Mesendoderm (in vitro differentiated cells): Measurements from ENCODE around the gene SPG7.

Experiments used
- DNase-seq: peaks from one replicate; pipeline ENCODE4 v3.0.0; 2013
- H2AK5ac ChIP-seq: 2 replicates; pipeline ENCODE4 v1.6.1; 2013; ENCODE audit warnings: low read length, inconsistent platforms
- H2BK120ac ChIP-seq: 2 replicates; pipeline ENCODE4 v1.6.1; 2013; ENCODE audit warnings: low read depth, mild to moderate bottlenecking, low read length, moderate library complexity, mixed read lengths
- H2BK15ac ChIP-seq: replicated peaks from 2 replicates; pipeline ENCODE4 v1.6.1; 2013; ENCODE audit warnings: low read depth, mild to moderate bottlenecking, moderate library complexity
- H2BK5ac ChIP-seq: 2 replicates; pipeline ENCODE4 v1.6.1; 2013; ENCODE audit warnings: low read length, inconsistent platforms
- H3K18ac ChIP-seq: 2 replicates; pipeline ENCODE4 v1.6.1; 2013; ENCODE audit warnings: mild to moderate bottlenecking, low read length, mixed read lengths
- H3K23ac ChIP-seq: one replicate; pipeline ENCODE4 v1.6.1; 2013; ENCODE audit warnings: low read length
- H3K27ac ChIP-seq: 2 replicates; pipeline ENCODE4 v1.5.1; 2013; ENCODE audit warnings: low read depth, mild to moderate bottlenecking, inconsistent platforms, low read length, moderate library complexity
- H3K27me3 ChIP-seq: 2 replicates; pipeline ENCODE4 v1.6.1; 2013; ENCODE audit warnings: low read length, control low read depth, mild to moderate bottlenecking, inconsistent platforms; ENCODE audit not compliant: insufficient read depth, poor library complexity
- H3K36me3 ChIP-seq: 2 replicates; pipeline ENCODE4 v1.6.1; 2013; ENCODE audit warnings: low read length, inconsistent platforms; ENCODE audit not compliant: control insufficient read depth, insufficient read depth
- H3K4ac ChIP-seq: one replicate; pipeline ENCODE4 v1.6.1; 2013; ENCODE audit warnings: low read depth, mild to moderate bottlenecking, low read length, moderate library complexity
- H3K4me1 ChIP-seq: 2 replicates; pipeline ENCODE4 v1.6.1; 2013; ENCODE audit warnings: low read depth, low read length, inconsistent platforms; ENCODE audit not compliant: control insufficient read depth
- H3K4me2 ChIP-seq: 2 replicates; pipeline ENCODE4 v1.6.1; 2013; ENCODE audit warnings: low read length
- H3K4me3 ChIP-seq: 2 replicates; pipeline ENCODE4 v1.5.1; 2013; ENCODE audit warnings: mild to moderate bottlenecking, low read length
- H3K56ac ChIP-seq: one replicate; pipeline ENCODE4 v1.6.1; 2013; ENCODE audit warnings: low read length
- H3K79me1 ChIP-seq: 2 replicates; pipeline ENCODE4 v1.6.1; 2013; ENCODE audit warnings: low read length, inconsistent platforms
- H3K79me2 ChIP-seq: 2 replicates; pipeline ENCODE4 v1.6.1; 2013; ENCODE audit warnings: mild to moderate bottlenecking, low read length; ENCODE audit not compliant: control insufficient read depth, insufficient read depth
- H3K9ac ChIP-seq: 2 replicates; pipeline ENCODE4 v1.6.1; 2013; ENCODE audit warnings: low read length, inconsistent platforms
- H4K5ac ChIP-seq: one replicate; pipeline ENCODE4 v1.6.1; 2013; ENCODE audit warnings: low read length
- H4K8ac ChIP-seq: one replicate; pipeline ENCODE4 v1.6.1; 2013; ENCODE audit warnings: low read depth, mild to moderate bottlenecking, control low read depth, low read length, moderate library complexity
- WGBS: extraction: QIAGEN DNeasy Blood & Tissue Kit; methylation state at CpG from one replicate; pipeline ENCODE4 v1.1.7; 2013; ENCODE audit warnings: low lambda C conversion rate, missing lambda C conversion rate; ENCODE audit not compliant: insufficient coverage; ENCODE audit errors: extremely low coverage; 5-methylcytosine and 5-hydroxymethylcytosine counted together

SPG7 gene

GRCh38 chr16:89507214-89507833 is 879 bp upstream of the SPG7 start:
- peaks cover 17% of the 10 kb centered on the region for H3K79me2 ChIP-seq
- no peak overlapping the region for H2BK5ac ChIP-seq
- no peak overlapping the region for H2BK120ac ChIP-seq
- H3K4ac ChIP-seq = no peak overlapping the region
- H3K4me2 ChIP-seq = peak overlapping the region; percentile 64
- H2AK5ac ChIP-seq = no peak overlapping the region
- H3K27ac ChIP-seq = peak overlapping the region; percentile 88
- H4K5ac ChIP-seq = no peak overlapping the region
- H3K56ac ChIP-seq = peak overlapping the region; percentile 91
- H3K79me1 ChIP-seq = peaks cover 9% of the 10 kb centered on the region
- H3K9ac ChIP-seq = peak overlapping the region; percentile 90
- no peak overlapping the region for H2BK15ac ChIP-seq
- H3K23ac ChIP-seq = peak overlapping the region; percentile 32
- WGBS = no CpG with 5 or more reads among the region's 42 CpGs
- H3K4me1 ChIP-seq = no peaks in the 10 kb centered on the region
- peak overlapping the region; percentile 41 for H3K4me3 ChIP-seq
- no peak overlapping the region for H4K8ac ChIP-seq
- no peak for DNase-seq
- H3K18ac ChIP-seq = peak overlapping the region; percentile 11
- no peaks in the 10 kb centered on the region for H3K27me3 ChIP-seq
- H3K36me3 ChIP-seq = peaks cover 6% of the 10 kb centered on the region

DNA sequence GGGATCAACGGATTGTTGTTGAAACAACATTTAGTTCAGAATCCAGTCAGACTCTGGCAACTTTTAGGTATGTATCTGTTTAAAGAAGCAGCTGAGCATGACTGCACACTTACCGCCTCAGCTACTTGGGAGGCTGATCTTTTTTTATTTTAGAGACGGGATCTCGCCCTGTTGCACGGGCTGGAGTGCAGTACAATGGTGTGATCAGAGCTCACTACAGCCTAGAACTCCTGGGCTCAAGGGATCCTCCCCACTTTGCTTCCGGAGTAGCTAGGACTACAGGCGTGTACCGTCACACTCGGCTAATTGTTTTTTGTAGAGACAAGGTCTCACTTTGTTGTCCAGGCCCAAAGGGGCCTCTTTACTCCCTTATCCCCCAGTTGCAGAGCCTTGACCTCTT is 2.3 kb downstream of the SPG7 start:
- H3K56ac ChIP-seq = no peak overlapping the region
- no peak overlapping the region for H3K4ac ChIP-seq
- peaks cover 9% of the 10 kb centered on the region for H3K79me1 ChIP-seq
- H3K79me2 ChIP-seq = peaks cover 20% of the 10 kb centered on the region
- WGBS = no CpG with 5 or more reads among the region's 9 CpGs
- H2BK5ac ChIP-seq = no peak overlapping the region
- H3K27me3 ChIP-seq = no peaks in the 10 kb centered on the region
- no peak overlapping the region for H2AK5ac ChIP-seq
- H2BK120ac ChIP-seq = no peak overlapping the region
- H3K4me1 ChIP-seq = no peaks in the 10 kb centered on the region
- H4K5ac ChIP-seq = no peak overlapping the region
- H3K23ac ChIP-seq = no peak overlapping the region
- DNase-seq = no peak
- H3K4me3 ChIP-seq = no peak overlapping the region
- H3K9ac ChIP-seq = no peak overlapping the region
- no peak overlapping the region for H3K18ac ChIP-seq
- no peak overlapping the region for H4K8ac ChIP-seq
- no peak overlapping the region for H2BK15ac ChIP-seq
- peaks cover 13% of the 10 kb centered on the region for H3K36me3 ChIP-seq
- H3K4me2 ChIP-seq = no peak overlapping the region
- H3K27ac ChIP-seq = no peak overlapping the region

DNA sequence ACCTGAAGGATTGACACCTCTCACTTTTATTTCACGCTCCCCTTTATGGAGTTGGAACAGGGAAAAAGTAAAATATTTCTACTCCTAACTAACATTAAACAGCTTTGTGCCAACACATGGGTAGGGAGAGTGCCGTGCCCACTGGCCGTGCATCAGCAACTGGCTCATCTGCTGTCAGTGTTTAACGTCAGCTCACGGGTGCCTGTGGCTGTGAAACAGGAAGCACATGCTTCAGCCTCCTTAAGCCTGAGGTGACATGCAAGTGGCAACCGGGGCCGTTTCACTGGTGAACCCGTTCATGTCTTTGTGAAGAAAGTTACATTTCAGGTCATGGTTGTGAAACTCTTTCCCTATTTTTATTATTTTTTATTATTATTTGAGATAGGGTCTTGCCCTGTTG is 3.2 kb downstream of the SPG7 start:
- Histone ChIP-seq H2BK120ac (no peak overlapping the region), H3K56ac (no peak overlapping the region), H3K23ac (no peak overlapping the region), H4K5ac (no peak overlapping the region), H3K9ac (no peak overlapping the region), H2BK15ac (no peak overlapping the region), H2AK5ac (no peak overlapping the region), H3K18ac (no peak overlapping the region), H3K27me3 (no peaks in the 10 kb centered on the region), H3K79me2 (peaks cover 20% of the 10 kb centered on the region), H3K4me2 (no peak overlapping the region), H3K4me1 (no peaks in the 10 kb centered on the region), H4K8ac (no peak overlapping the region), H3K27ac (no peak overlapping the region), H3K36me3 (peaks cover 13% of the 10 kb centered on the region), H3K4ac (no peak overlapping the region), H3K4me3 (no peak overlapping the region), H3K79me1 (peaks cover 9% of the 10 kb centered on the region), H2BK5ac (no peak overlapping the region)
- DNase-seq = no peak
- no CpG with 5 or more reads among the region's 8 CpGs for WGBS

DNA sequence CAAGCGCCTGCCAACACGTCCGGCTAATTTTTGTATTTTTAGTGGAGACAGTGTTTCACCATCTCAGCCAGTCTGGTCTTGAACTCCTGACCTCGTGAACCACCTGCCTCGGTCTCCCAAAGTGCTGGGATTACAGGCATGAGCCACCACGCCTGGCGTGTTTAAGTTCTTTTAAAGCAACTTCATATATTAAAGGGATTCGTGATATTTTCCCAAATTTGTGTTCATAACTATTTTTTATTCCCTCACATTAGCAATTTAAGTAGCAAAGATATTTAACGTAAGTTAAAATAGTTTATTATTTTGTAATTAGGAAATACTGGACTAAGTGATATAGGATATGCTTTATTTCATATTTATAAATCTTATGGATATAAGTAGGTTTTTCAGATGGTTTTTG is 4.2 kb downstream of the SPG7 start:
- Histone ChIP-seq H4K8ac (no peak overlapping the region), H3K27ac (no peak overlapping the region), H3K4me1 (no peaks in the 10 kb centered on the region), H3K36me3 (peaks cover 15% of the 10 kb centered on the region), H2BK15ac (no peak overlapping the region), H3K79me2 (peaks cover 23% of the 10 kb centered on the region), H3K79me1 (peaks cover 11% of the 10 kb centered on the region), H2AK5ac (no peak overlapping the region), H3K23ac (no peak overlapping the region), H3K4me3 (no peak overlapping the region), H2BK5ac (no peak overlapping the region), H3K27me3 (no peaks in the 10 kb centered on the region), H3K56ac (no peak overlapping the region), H3K4me2 (no peak overlapping the region), H2BK120ac (no peak overlapping the region), H3K18ac (no peak overlapping the region), H3K9ac (no peak overlapping the region), H4K5ac (no peak overlapping the region), H3K4ac (no peak overlapping the region)
- DNase-seq = no peak
- 100% methylated on average over 1 of the region's 9 CpGs for WGBS

DNA sequence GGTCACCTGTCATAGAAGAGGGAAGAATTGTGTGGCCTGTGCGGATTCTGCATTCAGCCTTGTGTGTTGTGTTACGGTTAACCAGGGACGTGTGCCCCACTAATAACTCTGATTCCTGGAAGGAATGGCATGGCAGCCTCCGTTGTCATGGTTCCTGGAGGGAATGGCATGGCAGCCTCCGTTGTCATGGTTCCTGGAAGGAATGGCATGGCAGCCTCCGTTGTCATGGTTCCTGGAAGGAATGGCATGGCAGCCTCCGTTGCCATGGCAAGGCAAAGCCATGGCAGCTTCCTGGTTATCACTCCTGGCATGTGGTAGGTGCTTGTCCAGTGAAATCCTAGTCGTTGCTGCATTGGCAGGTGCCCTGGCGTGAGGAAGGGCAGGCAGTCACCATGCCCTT is 8.9 kb downstream of the SPG7 start:
- H2BK120ac ChIP-seq = no peak overlapping the region
- H3K79me2 ChIP-seq = peaks cover 21% of the 10 kb centered on the region
- peaks cover 14% of the 10 kb centered on the region for H3K36me3 ChIP-seq

DNA sequence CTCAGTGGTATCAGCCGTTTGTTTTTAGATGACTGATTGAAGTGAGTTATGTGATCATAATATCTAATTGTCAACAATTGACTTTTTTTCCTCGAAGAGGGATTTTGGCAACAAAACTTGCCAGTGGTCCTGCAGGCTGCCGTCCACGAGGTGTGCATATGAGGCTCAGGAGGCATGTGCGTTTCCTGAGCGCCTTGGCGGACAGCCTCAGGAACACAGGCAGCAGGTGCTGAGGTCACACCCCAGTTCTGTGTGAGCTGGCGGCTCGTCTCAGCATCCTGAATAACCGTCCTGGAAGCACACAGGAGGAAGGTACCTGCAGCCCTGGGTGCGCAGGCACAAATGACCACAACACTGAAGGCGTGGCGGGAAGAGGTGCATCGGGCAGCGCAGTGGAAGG is 11.7 kb downstream of the SPG7 start:
- H2BK120ac ChIP-seq = no peak overlapping the region
- H3K56ac ChIP-seq = no peak overlapping the region
- H3K4ac ChIP-seq = no peak overlapping the region
- no peak for DNase-seq
- H4K5ac ChIP-seq = no peak overlapping the region
- WGBS = no CpG with 5 or more reads among the region's 15 CpGs
- no peaks in the 10 kb centered on the region for H3K27me3 ChIP-seq
- no peak overlapping the region for H2AK5ac ChIP-seq
- no peaks in the 10 kb centered on the region for H3K4me1 ChIP-seq
- no peak overlapping the region for H3K4me2 ChIP-seq
- H2BK15ac ChIP-seq = no peak overlapping the region
- H3K23ac ChIP-seq = no peak overlapping the region
- no peak overlapping the region for H3K9ac ChIP-seq
- no peak overlapping the region for H3K27ac ChIP-seq
- peaks cover 9% of the 10 kb centered on the region for H3K36me3 ChIP-seq
- H3K79me2 ChIP-seq = peaks cover 21% of the 10 kb centered on the region
- no peak overlapping the region for H2BK5ac ChIP-seq
- H4K8ac ChIP-seq = no peak overlapping the region
- no peak overlapping the region for H3K4me3 ChIP-seq
- H3K79me1 ChIP-seq = peaks cover 19% of the 10 kb centered on the region
- H3K18ac ChIP-seq = no peak overlapping the region

More for the DNA sequence above, 8.9 kb downstream of the SPG7 start:
- no peaks in the 10 kb centered on the region for H3K4me1 ChIP-seq
- no peak overlapping the region for H3K56ac ChIP-seq
- no peak overlapping the region for H3K4me2 ChIP-seq
- H3K23ac ChIP-seq = no peak overlapping the region
- H3K9ac ChIP-seq = no peak overlapping the region
- H3K18ac ChIP-seq = no peak overlapping the region
- H3K27me3 ChIP-seq = no peaks in the 10 kb centered on the region
- H2BK15ac ChIP-seq = no peak overlapping the region
- H3K79me1 ChIP-seq = peaks cover 16% of the 10 kb centered on the region
- no peak for DNase-seq
- H3K27ac ChIP-seq = no peak overlapping the region
- no peak overlapping the region for H2BK5ac ChIP-seq
- no peak overlapping the region for H3K4me3 ChIP-seq
- H3K4ac ChIP-seq = no peak overlapping the region
- no peak overlapping the region for H2AK5ac ChIP-seq
- WGBS = no CpG with 5 or more reads among the region's 9 CpGs
- H4K5ac ChIP-seq = no peak overlapping the region
- H4K8ac ChIP-seq = no peak overlapping the region
